Adrenal gland (tissue), 5 donors: ENCODE results near the gene MSRB3.

Experiments
- CTCF ChIP-seq, 6 experiments: fragments of 450-650 bp in 4 of 6; fragments of 200-600 bp in 2 of 6; sonication (generic) in 1 of 6; IDR thresholded peaks; 1 replicate in 5 of 6; 2 replicates in 1 of 6; pipeline versions ENCODE4 v1.5.1 to v1.8.0; 2016 to 2021; ENCODE audit warnings: antibody characterized with exemption in 6 of 6, mild to moderate bottlenecking in 2 of 6, moderate library complexity in 1 of 6
- POLR2A ChIP-seq, 2 donors: fragments of 450-650 bp; IDR thresholded peaks; one replicate each; pipeline ENCODE4 v1.6.1; 2017; ENCODE audit warnings: antibody characterized with exemption in 2 of 2, mild to moderate bottlenecking in 2 of 2, moderate library complexity in 1 of 2
- donor health status: DM: no; HTN: no; CAD: no.

GRCh38 chr12:65280306-65280705 is 1.8 kb downstream of the MSRB3 start:
- TF ChIP-seq CTCF (IDR thresholded peaks at IDR 0.05), result no peak
- no peak for TF ChIP-seq POLR2A (IDR thresholded peaks at IDR 0.05)
